ENCODE measurements around the gene LCE1D. TPM values are rescaled to one million over a fixed set of nuclear protein-coding genes. Genes with fewer than 3 reads are reported as not detected.

The LCE1D gene
- not detected in 5 replicates for total RNA-seq (2022; extraction: Qiagen RNA extraction)

GRCh38 chr1:152796421-152796820 is at the start of gene LCE1D:
Gene LCE1D, plus strand, starts transcription at chr1:152796721. Its CDS starts 1,074 bp downstream, at chr1:152797795.

GRCh38 chr1:152757747-152758146 is 38.8 kb upstream of the LCE1D start, which contains the start of gene KPRP:
Gene KPRP, plus strand, starts transcription at chr1:152758025. Its CDS starts 1,564 bp downstream, at chr1:152759589.

GRCh38 chr1:152774875-152775274 is 21.6 kb upstream of the LCE1D start, which contains the start of gene LCE1F:
Gene LCE1F, plus strand, starts transcription at chr1:152775140. Its CDS starts 1,232 bp downstream, at chr1:152776372.

GRCh38 chr1:152786077-152786476 is 10.4 kb upstream of the LCE1D start, which contains the start of gene LCE1E:
Gene LCE1E, plus strand, starts transcription at chr1:152786257. Its CDS starts 1,043 bp downstream, at chr1:152787300.

GRCh38 chr1:152806576-152806975 is 10.1 kb downstream of the LCE1D start, which contains the start of gene LCE1C:
Gene LCE1C, minus strand, starts transcription at chr1:152806651. Its CDS starts 1,173 bp downstream, at chr1:152805478.

GRCh38 chr1:152811671-152812070 is 15.2 kb downstream of the LCE1D start, which contains the start of gene LCE1B:
Gene LCE1B, plus strand, starts transcription at chr1:152811971. Its CDS starts 476 bp downstream, at chr1:152812447.

GRCh38 chr1:152827173-152827572 is 30.7 kb downstream of the LCE1D start, which contains the start of gene LCE1A:
Gene LCE1A, plus strand, starts transcription at chr1:152827473. Its CDS starts 0 bp downstream, at chr1:152827473.

GRCh38 chr1:152842556-152842955 is 46.0 kb downstream of the LCE1D start, which contains the start of gene LCE6A:
Gene LCE6A, plus strand, starts transcription at chr1:152842856. Its CDS starts 665 bp downstream, at chr1:152843521.

Other genes with a start within 250 kb of the LCE1D start
- 0.16 to 0.17 TPM in 2 of 5 replicates, not detected in the others for gene LCE3E, start 229.9 kb upstream of the LCE1D start, total RNA-seq (2022; extraction: Qiagen RNA extraction)
- 0.44 to 1.3 TPM (median 0.64 TPM) in 5 replicates for gene LCE3D, start 216.2 kb upstream of the LCE1D start, total RNA-seq (2022; extraction: Qiagen RNA extraction)
- not detected in 5 replicates for gene LCE3C, start 196.5 kb upstream of the LCE1D start, total RNA-seq (2022; extraction: Qiagen RNA extraction)
- gene LCE3B, start 182.9 kb upstream of the LCE1D start, total RNA-seq (2022; extraction: Qiagen RNA extraction) = not detected in 5 replicates
- gene LCE3A, start 173.6 kb upstream of the LCE1D start, total RNA-seq (2022; extraction: Qiagen RNA extraction) = not detected in 5 replicates
- not detected in 5 replicates for gene LCE2D, start 133.3 kb upstream of the LCE1D start, total RNA-seq (2022; extraction: Qiagen RNA extraction)
- not detected in 5 replicates for gene LCE2C, start 121.4 kb upstream of the LCE1D start, total RNA-seq (2022; extraction: Qiagen RNA extraction)
- gene LCE2B, start 110.6 kb upstream of the LCE1D start, total RNA-seq (2022; extraction: Qiagen RNA extraction) = not detected in 5 replicates
- gene LCE2A, start 98.4 kb upstream of the LCE1D start, total RNA-seq (2022; extraction: Qiagen RNA extraction) = not detected in 5 replicates
- gene LCE4A, start 88.6 kb upstream of the LCE1D start, total RNA-seq (2022; extraction: Qiagen RNA extraction) = not detected in 5 replicates
- not detected in 5 replicates for gene KPRP, start 38.7 kb upstream of the LCE1D start, total RNA-seq (2022; extraction: Qiagen RNA extraction)
- gene LCE1F, start 21.6 kb upstream of the LCE1D start, total RNA-seq (2022; extraction: Qiagen RNA extraction) = not detected in 5 replicates
- 0.31 TPM in 1 of 5 replicates, not detected in the others for gene LCE1E, start 10.5 kb upstream of the LCE1D start, total RNA-seq (2022; extraction: Qiagen RNA extraction)
- not detected in 5 replicates for gene LCE1C, start 9.9 kb downstream of the LCE1D start, total RNA-seq (2022; extraction: Qiagen RNA extraction)
- gene LCE1B, start 15.2 kb downstream of the LCE1D start, total RNA-seq (2022; extraction: Qiagen RNA extraction) = 0.07 TPM in 1 of 5 replicates, not detected in the others
- not detected in 5 replicates for gene LCE1A, start 30.8 kb downstream of the LCE1D start, total RNA-seq (2022; extraction: Qiagen RNA extraction)
- not detected in 5 replicates for gene LCE6A, start 46.1 kb downstream of the LCE1D start, total RNA-seq (2022; extraction: Qiagen RNA extraction)
- not detected in 5 replicates for gene LCE7A, start 63.3 kb downstream of the LCE1D start, total RNA-seq (2022; extraction: Qiagen RNA extraction)
- gene SMCP, start 81.6 kb downstream of the LCE1D start, total RNA-seq (2022; extraction: Qiagen RNA extraction) = not detected in 5 replicates
- 0.03 to 0.06 TPM in 2 of 5 replicates, not detected in the others for gene IVL, start 111.8 kb downstream of the LCE1D start, total RNA-seq (2022; extraction: Qiagen RNA extraction)
- gene SPRR5, start 150.5 kb downstream of the LCE1D start, total RNA-seq (2022; extraction: Qiagen RNA extraction) = not detected in 5 replicates
- not detected in 5 replicates for gene SPRR4, start 173.9 kb downstream of the LCE1D start, total RNA-seq (2022; extraction: Qiagen RNA extraction)
- gene SPRR1A, start 187.4 kb downstream of the LCE1D start, total RNA-seq (2022; extraction: Qiagen RNA extraction) = not detected in 5 replicates
- not detected in 5 replicates for gene SPRR3, start 205.0 kb downstream of the LCE1D start, total RNA-seq (2022; extraction: Qiagen RNA extraction)
- gene SPRR1B, start 234.5 kb downstream of the LCE1D start, total RNA-seq (2022; extraction: Qiagen RNA extraction) = not detected in 5 replicates
- 0.21 TPM in 1 of 5 replicates, not detected in the others for gene SPRR2D, start 244.4 kb downstream of the LCE1D start, total RNA-seq (2022; extraction: Qiagen RNA extraction)